G401 (cell line): ENCODE results near the gene BICD1. TPM values are rescaled to one million over a fixed set of nuclear protein-coding genes. Genes with fewer than 3 reads are reported as not detected.
A peak's percentile ranks its signal among the peaks of the same experiment; 100 is the strongest.

Source experiments
- DNase-seq: peaks from one replicate; pipeline ENCODE4 v3.0.0-alpha.2; 2015; ENCODE audit warnings: low spot score
- in situ Hi-C: cut with HindIII; loops from 2 replicates; pipeline ENCODE4 v1.10.0; 2016; ENCODE audit warnings: low sequenced_read_pairs, mixed read lengths
- total RNA-seq: library from RNA; depleted of rRNA; stranded (reverse); fragments of >200 nt; shearing (Covaris generic); gene quantifications from 2 replicates; pipeline ENCODE4 v1.2.3, GENCODE V29; 2014

BICD1 gene
- total RNA-seq, 1 experiment from 2014 or later: 8.0 TPM

DNA sequence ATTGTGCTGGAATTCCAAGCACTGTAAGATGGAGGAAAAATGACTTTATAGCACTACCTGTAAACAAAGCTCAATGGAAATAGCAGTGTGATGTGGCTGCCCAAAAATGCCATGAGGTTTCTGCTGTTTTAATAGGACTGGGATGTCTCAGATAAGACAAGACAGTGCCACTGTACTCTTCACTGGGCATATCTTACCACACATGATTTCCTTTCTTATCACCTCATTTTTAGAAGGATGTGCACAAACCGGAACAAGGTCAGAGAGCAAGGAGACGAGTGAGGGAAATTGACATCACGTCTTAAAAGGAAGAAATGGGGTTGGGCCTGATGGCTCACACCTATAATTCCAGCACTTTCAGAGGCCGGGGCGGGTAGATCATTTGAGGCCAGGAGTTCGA lies 254.3 kb downstream of the BICD1 start:
- no peak for DNase-seq
- in situ Hi-C loops: no loop called here

DNA sequence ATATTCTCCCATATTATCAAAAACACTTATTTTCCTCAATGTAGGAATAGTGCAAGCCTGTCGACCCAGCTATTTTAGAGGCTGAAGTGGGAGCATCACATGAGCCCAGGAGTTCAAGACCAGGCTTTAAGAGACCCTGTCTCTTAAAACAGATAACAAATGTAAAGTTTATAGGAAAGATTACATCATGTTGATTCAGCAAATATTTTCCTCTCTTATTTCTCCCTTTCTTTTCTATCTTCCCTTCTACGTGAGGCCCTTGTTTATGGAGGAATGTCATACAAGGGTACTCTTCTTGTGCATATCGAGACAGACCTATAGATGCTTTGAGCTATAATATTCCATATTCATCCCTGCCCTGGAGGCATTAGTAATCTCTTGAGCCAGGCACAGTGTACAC lies 256.2 kb downstream of the BICD1 start:
- in situ Hi-C loops: no loop called here
- no peak for DNase-seq

DNA sequence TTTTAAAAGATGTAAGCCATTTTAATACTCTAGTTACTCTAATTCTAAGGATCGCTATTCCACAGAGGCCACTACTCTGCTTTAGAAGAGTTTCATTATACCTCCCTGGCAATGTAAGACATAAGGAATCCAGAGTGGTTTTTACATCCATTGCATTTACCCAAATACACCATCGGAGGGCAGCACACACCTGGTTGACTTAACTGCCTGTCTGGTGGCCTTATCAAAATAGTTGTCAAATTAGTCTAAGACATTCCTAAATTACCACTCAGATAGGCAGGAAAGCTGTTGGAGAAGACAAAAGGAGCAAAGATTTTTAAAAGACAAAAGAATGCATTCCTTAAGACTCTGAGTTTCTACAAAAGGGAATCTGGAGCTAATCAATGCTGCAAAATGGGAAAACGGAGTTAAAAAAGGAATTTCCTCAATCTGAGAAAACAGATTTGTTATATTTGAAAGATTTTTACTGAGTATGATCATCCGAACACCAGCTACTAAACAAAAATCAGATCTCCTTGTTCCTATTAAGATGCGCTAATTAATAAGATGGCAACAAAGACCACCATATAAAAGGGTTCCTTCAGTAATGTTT lies 258.9 kb downstream of the BICD1 start:
- DNase-seq: peak; percentile 77
- in situ Hi-C loops: no loop called here

DNA sequence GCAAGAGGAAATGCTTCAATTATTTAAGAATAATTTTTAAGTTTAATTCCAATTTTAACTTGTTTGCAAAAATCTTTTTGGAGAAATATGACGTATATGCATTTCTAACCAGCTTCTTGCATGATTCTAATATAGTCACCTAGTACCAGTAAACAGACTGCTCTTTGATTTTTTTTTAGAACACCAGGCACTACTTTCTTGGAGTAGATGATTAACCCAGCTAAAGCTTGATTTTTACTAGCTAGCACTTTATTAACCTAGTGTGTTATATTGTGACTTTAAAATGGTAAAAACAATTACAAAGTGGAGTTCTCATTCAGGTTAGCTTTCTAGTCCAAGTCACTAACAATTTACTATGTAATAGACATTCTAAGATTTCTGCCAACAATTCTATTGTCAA lies 260.1 kb downstream of the BICD1 start:
- in situ Hi-C loops: no loop called here
- no peak for DNase-seq

DNA sequence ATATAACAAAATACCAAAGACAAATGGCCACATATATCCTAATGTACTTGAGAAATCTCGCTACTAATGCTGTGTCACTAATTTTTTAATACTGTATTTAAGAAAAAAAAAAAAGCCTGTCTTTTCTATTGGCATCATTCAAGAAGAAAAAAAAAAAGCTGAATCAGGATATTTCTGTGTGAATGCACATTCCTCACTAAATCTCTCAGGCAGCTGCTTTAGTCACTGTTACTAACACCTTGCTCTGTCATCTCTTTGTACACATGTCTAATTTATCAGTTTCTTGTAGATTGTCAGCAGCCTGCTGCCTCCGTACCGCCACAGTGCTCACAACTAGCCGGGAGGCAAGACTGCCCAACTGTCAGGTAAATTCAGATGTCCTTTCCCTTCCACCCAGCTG lies 260.7 kb downstream of the BICD1 start:
- DNase-seq: no peak
- in situ Hi-C loops: no loop called here

DNA sequence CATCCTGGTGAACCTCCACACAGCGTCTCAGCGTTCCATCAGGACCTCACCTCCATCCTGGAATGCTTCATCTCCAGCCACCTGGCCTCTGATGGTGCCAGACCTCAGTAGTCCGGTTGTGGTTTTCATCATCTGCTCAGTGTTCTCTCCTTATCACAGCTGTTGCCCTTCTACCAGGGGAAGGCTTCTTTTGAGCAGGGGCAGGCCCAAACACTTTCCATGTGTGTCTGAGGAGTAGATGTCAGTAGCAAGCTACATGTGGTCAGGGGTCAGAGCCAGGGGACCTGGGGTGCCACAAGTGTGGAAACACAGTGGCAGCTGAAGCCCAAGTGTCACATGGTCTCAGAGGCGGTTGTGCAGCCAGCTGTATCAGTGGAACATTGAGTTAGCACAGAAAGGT lies 262.6 kb downstream of the BICD1 start:
- no peak for DNase-seq
- in situ Hi-C loops: no loop called here

DNA sequence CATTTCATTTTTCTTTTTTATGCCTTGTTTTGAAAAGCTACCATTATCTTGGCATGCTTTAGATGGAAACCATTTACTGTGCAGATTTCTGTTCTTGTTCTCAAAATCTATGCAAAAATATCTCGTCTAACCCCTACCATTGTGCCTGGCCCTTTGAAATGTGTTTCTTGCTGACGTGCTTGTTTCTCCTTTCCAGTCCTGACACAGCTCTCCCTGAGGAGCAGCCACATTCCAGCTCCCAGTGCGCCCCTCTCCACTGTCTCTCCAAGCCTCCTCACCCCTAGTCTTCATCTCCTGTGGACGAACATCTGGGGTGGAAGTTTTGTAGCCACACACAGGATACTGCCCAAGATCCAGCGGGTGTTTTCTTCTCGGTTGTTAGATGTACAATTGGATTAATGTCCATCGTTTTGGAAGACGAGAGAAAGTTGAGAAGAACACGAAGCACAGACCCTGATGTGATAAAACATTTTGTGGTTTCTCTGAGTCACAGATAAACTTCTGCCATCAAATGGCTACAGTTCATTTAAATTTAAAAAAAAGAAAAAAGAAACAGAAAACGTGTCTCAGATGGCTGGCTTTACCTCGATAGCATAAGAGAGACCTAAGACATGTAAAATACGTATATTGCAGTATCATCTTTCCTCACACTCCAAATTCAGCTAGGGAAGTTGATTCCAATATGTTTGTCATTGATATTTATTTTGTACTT lies 270.9 kb downstream of the BICD1 start:
- in situ Hi-C loops: no loop called here
- DNase-seq: no peak

DNA sequence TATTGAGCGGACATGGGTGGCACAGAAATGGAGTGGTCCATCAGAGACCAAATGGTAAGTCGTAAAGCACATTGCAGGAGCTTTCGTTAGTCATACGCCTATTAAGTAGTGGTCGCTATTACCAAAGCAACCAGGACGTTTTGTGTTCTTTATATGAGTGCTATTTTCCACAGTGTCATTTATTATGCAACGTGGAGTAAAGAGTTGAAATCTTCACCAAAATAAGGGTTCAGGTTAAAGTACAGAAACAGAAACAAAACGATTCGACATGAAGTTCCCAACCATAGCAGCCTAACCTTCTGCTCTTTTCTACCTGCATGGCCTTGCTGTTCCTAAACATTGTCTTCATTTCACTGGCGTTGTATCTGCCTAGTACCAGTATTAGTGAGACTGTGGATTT lies 272.6 kb downstream of the BICD1 start:
- no peak for DNase-seq
- in situ Hi-C loops: no loop called here

DNA sequence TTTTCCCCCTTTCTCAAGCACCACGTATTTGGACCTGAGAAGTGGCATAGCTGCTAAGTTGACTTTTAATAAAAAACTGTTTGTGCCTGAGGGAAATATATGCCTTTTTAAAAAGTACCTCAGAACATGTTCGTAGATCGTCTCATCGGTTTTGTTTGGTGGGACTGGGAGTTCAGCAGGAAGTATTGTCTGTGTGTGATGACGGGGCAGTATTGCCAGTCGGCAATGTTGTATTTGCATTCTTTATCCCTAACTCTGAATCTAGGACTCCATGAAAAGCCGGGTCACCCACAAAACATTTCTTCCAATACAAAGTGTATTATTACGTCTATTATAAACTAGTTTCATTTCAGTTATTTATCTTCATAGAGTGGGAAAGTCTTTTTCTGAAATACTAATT lies 273.0 kb downstream of the BICD1 start:
- DNase-seq: no peak
- in situ Hi-C loops: no loop called here

DNA sequence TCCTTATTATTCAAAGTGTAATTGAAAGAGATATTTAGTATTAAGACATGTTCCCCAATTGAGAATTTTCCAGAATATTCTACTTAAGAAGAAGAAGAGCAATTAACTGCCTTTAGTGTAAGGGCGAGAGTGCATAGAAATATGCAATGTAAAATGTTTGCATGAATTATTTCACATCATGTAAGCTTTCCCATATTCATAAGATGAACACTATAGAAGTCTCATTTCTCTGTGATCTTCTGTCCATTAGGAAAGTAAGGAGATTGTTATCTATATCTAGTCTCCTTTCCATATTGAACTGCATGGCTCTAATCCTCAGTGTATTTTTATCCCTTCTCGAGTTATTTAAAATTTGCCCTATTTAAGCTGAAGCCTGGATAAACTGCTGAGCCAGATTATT lies 275.6 kb downstream of the BICD1 start:
- DNase-seq: no peak
- in situ Hi-C loops: no loop called here

DNA sequence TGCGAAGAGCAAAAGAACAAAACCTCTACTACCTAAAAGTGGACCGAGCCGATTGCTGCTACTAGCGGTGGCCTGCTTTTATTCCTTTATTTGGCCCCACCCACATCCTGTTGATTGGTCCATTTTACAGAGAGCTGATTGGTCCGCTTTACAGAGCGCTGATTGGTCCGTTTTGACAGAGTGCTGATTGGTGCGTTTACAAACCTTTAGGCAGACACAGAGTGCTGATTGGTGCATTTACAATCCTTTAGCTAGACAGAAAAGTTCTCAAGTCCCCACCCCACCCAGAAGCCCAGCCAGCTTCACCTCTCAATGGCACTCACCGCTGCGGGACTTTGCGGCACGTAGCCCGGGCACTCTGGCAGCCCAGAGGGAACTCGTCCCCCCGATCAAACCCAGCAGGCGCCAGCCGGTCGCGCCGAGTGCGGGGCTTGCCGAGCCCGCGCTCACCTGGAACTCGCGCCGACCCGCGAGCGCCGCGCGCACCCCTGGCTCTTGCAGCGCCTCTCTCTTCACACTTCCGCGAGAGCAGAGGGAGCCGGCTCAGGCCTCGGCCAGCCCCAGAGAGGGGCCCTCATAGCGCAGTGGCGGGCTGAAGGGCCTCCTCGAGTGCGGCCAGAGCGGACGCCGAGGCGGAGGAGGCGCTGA lies 284.0 kb downstream of the BICD1 start:
- no peak for DNase-seq
- in situ Hi-C loops: no loop called here

DNA sequence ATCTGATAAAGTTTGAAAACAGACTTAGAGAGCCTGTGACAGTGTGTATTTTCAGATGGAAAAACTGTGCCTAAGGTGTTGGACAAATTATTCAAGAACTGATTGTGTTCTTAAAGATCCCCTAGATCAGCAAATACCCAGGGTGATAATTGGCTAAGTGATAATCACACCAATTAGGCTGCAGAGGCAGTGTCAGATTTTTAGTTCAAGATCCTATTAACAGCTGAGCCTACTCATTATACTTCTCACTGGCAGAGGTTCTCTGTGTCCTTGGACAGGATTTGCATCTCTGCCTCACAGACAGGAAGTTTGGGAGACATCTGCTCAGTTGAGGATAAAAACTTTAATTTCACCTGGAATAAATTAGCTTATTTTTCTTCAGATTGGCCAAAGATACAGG lies 288.4 kb downstream of the BICD1 start:
- in situ Hi-C loops: no loop called here

DNA sequence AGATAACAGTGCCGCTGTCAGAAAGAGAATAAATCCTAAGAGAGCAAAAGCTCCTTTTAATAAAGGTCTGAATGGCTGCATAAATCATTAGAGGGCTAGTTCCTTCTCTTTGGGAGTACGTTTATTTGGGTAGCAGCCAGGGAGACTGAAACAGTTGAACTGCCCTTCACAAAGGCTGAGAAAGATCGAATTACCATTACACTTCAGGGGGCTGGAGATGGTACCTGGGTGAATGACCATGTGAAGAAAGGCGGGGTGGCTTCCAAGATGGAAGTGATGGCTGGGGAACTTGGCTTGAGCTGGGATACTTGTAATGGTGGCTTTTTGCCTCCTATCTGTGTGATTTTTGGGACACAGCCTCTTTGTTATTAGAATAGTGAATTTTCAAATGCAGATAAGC lies 291.0 kb downstream of the BICD1 start:
- in situ Hi-C loops: no loop called here
- no peak for DNase-seq

More for the DNA sequence above, 288.4 kb downstream of the BICD1 start:
- no peak for DNase-seq

DNA sequence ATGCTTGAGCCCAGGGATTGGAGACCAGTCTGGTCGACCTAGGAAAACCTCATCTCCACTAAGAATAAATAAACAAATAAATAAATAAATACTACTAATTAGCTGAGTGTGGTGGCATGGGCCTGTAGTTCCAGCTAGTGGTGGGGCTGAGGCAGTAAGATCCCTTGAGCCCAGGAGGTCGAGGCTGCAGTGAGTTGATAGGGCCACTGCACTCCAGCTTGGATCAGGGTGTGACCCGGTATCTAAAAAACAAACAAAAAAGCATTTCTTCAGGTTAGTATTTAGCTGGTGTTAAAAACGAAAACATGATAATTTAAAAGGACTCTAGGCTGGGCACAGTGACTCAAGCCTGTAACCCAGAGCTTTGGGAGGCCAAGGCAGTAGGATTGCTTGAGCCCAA lies 291.5 kb downstream of the BICD1 start:
- in situ Hi-C loops: no loop called here
- no peak for DNase-seq

DNA sequence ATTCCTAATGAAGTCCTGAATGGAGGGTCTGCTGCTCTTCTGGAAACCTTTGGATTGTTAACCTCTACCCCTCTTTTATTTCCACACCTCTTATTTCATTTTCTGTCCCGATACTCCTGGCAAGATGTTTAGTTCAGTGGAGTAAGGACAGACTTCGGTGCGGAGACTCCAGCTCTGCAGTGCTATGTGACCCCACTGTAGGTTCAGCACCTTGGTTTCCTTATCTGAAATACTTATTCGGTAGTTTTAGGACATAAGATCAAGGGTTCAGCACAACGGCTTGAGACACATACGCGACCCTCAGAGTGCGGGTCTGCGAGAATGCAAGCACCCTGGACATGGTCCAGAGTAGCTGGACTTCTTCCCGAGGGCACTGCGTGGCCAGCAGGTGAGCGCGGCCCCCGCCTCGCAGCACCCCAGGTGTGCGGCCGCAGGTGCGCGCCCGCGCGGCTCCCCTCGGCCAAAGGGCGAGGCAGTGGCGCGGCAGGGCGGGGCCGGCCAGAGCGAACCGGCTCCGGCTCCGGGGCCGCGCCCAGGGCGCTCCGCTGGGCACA lies 292.2 kb downstream of the BICD1 start:
- in situ Hi-C loops: no loop called here
- peak; percentile 23 for DNase-seq

DNA sequence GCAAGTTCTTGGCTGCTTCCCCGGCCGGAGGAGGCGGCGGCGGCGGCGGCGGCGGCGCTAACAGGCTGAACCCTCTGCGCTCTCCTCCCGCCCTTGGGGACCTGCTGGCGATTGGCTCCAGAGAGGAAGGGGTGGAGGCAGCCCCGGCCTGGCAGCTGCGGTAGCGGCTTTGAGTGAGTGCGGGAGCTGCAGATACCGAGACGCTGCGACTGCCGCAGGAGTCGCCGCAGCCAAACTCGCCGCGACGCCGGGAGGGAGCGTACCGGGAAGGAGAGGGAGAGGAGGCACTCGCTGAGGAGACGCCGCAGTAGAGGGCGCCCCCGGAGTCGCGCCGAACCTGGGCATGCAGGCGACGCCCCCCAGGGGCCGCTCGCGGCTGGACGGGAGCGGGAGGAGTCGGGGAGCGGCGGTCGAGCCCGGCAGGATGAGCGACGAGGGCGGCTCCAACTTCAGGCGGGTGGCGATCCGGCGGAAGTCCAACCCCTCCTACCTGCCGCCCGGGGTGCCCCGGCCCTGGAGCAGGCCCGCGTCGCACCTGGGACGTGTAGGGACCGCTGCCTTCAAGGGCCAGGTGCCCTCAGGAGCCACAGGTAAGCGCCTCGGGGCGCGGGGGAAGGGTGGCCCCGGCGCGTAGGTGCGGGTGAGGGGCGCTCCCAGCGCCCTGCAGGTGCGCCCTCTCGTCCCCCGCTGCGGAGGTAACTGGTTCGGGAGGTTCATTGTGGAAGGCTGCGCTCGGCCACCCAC lies 292.9 kb downstream of the BICD1 start, which contains the start of gene FGD4:
Gene FGD4 (plus strand): TSS at position 189 of the 744 bp plus-strand sequence.
- in situ Hi-C loops: no loop called here
- peak; percentile 86 for DNase-seq

DNA sequence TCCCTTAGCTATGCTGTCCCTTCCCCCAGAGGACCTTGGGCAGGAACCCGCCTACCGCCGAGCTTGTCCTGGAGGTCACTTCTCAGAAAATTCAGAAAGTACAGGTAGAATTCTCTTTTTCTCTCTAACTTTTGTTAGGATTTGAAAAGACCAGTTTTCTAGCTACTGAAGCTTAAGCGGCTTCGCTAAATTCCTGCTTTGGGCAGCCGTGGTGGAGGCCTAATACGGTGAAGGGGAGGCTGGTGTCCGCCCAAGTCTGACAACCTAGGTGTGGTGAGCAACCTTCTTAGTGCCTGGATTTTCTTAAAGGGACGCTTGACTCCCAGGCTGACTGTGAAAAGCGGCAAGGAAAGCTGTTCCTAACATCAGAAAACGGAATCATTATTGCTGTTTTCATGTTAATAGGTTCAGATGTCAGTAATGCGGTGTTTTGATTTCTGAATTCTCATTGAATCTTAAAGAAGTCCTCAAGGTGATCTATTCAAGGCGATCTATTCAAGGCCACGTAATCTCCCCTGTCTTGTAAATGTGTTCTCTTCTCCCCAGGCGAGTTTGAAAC lies 293.5 kb downstream of the BICD1 start:
- in situ Hi-C loops: no loop called here
- DNase-seq: peak; percentile 36

DNA sequence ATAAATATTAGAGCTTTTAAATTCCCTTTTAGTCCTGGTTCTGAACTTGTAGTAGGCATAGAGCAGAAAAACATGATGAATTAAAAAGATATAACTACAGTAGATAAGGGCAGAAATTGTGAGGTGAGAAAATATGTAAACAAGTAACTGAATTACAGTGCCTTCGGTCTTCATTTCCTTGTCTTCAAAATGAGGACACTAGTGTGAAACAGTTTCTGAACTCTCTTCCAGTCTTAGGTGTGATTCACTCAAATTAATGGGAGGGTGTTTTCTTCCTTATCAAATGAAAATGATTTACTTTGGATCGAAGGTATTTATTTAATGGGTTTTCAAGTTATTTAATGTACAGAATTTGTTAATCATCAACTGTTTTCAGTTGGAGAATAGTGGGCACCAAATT lies 294.2 kb downstream of the BICD1 start:
- in situ Hi-C loops: no loop called here
- no peak for DNase-seq

DNA sequence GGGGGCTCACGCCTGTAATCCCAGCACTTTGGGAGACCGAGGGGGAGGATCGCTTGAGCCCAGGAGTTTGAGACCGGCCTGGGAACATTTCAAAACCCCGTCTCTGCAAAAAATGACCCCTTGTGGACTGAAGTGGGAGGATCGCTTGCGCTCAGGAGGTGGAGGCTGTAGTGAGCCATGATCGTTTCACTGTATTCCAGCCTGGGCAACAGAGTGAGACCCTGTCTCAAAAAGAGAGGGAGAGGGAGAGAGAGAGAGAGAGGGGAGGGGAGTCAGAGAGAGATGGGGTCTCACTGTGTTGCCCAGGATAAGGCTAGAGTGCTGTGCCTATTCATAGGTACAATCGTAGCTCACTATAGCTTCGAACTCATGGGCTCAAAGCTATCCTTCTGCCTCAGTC lies 295.5 kb downstream of the BICD1 start:
- DNase-seq: no peak
- in situ Hi-C loops: no loop called here
